ENCODE data around the gene TMEM139. TPM values are rescaled to one million over a fixed set of nuclear protein-coding genes. Genes with fewer than 3 reads are reported as not detected.
"Not testable (repeated sequence)": the region's sequence is repeated elsewhere in the genome, so short reads cannot be mapped to it uniquely, and the experiment has no call there.

Gene TMEM139
- total and polyA plus RNA-seq, 4 donors, result 8.4 to 31.8 (median 19.5) TPM

- H3K27me3 ChIP-seq (ENCODE audit: control insufficient read depth in 3 of 3, insufficient read depth in 3 of 3, low read length in 2 of 3), result no peaks in the 10 kb centered on the region
- DNase-seq (peak; percentile 85 to 87 (median 85)), ATAC-seq (ENCODE audit: insufficient read depth, low FRiP score) (peak; percentile 95)
- peaks cover 4 to 19% (median 11%) of the 10 kb centered on the region in 4 donors for H3K36me3 ChIP-seq (ENCODE audit: control insufficient read depth in 4 of 4, insufficient read depth in 4 of 4, low read length in 4 of 4)
- H3K4me1 ChIP-seq (ENCODE audit: control insufficient read depth in 5 of 5, insufficient read depth in 5 of 5, low read length in 5 of 5), result peaks cover 0 to 9% (median 4%) of the 10 kb centered on the region in 5 donors
- 1 to 2% methylated on average over 48 of the region's 48 CpGs for WGBS, 2 donors
- TF ChIP-seq CTCF (IDR thresholded peaks at IDR 0.05; ENCODE audit: control extremely low read depth, extremely low read depth), result no peak
- H3K27ac ChIP-seq (ENCODE audit: low read depth in 1 of 2, low read length in 1 of 2), result peak within 1 kb of the TSS; percentile 96 to 97
- peak within 1 kb of the TSS; percentile 51 to 78 for H3K9ac ChIP-seq (ENCODE audit: insufficient read depth in 1 of 2, low read length in 2 of 2)
- H3K9me3 ChIP-seq (ENCODE audit: control insufficient read depth in 4 of 4, insufficient read depth in 3 of 4, low read length in 3 of 4), result peaks cover 0 to 2% (median 0%) of the 10 kb centered on the region in 4 donors
- H3K4me3 ChIP-seq, result peak within 1 kb of the TSS; percentile 97
Measured at GRCh38 chr7:143263266-143264195, 21.2 kb upstream of the TMEM139 start, which contains the start of gene GSTK1. Gene GSTK1, plus strand, starts transcription at chr7:143263441. Its CDS starts 73 bp downstream, at chr7:143263514.

GRCh38 chr7:143264196-143264568, 20.6 kb upstream of the TMEM139 start:
- WGBS, 2 donors, result 54 to 58% methylated on average over 15 of the region's 15 CpGs
- not testable (repeated sequence) for ATAC-seq (ENCODE audit: insufficient read depth, low FRiP score); H3K9me3 ChIP-seq (ENCODE audit: control insufficient read depth in 4 of 4, insufficient read depth in 3 of 4, low read length in 3 of 4); DNase-seq; H3K4me1 ChIP-seq (ENCODE audit: control insufficient read depth in 5 of 5, insufficient read depth in 5 of 5, low read length in 5 of 5); H3K27me3 ChIP-seq (ENCODE audit: control insufficient read depth in 3 of 3, insufficient read depth in 3 of 3, low read length in 2 of 3)
- H3K4me3 ChIP-seq, result peak overlapping the region; percentile 97
- peaks cover 8 to 22% (median 16%) of the 10 kb centered on the region in 4 donors for H3K36me3 ChIP-seq (ENCODE audit: control insufficient read depth in 4 of 4, insufficient read depth in 4 of 4, low read length in 4 of 4)
- H3K27ac ChIP-seq (ENCODE audit: low read depth in 1 of 2, low read length in 1 of 2), result peak overlapping the region; percentile 96 to 97
- peak overlapping the region in 1 of 2 donors; percentile 51 for H3K9ac ChIP-seq (ENCODE audit: insufficient read depth in 1 of 2, low read length in 2 of 2)

GRCh38 chr7:143265017-143265693, 19.6 kb upstream of the TMEM139 start:
- H3K36me3 ChIP-seq (ENCODE audit: control insufficient read depth in 4 of 4, insufficient read depth in 4 of 4, low read length in 4 of 4), result peaks cover 11 to 22% (median 21%) of the 10 kb centered on the region in 4 donors
- H3K27ac ChIP-seq (ENCODE audit: low read depth in 1 of 2, low read length in 1 of 2), result peak overlapping the region in 1 of 2 donors; percentile 8
- no peak for DNase-seq
- H3K4me3 ChIP-seq, result no peak overlapping the region
- H3K4me1 ChIP-seq (ENCODE audit: control insufficient read depth in 5 of 5, insufficient read depth in 5 of 5, low read length in 5 of 5), result peaks cover 0 to 8% (median 4%) of the 10 kb centered on the region in 5 donors
- 76 to 79% methylated on average over 15 of the region's 15 CpGs for WGBS, 2 donors
- no peaks in the 10 kb centered on the region for H3K27me3 ChIP-seq (ENCODE audit: control insufficient read depth in 3 of 3, insufficient read depth in 3 of 3, low read length in 2 of 3)
- no peak for ATAC-seq (ENCODE audit: insufficient read depth, low FRiP score)
- no peak for TF ChIP-seq CTCF (IDR thresholded peaks at IDR 0.05; ENCODE audit: control extremely low read depth, extremely low read depth)
- H3K9me3 ChIP-seq (ENCODE audit: control insufficient read depth in 4 of 4, insufficient read depth in 3 of 4, low read length in 3 of 4), result peaks cover 0 to 2% (median 0%) of the 10 kb centered on the region in 4 donors
- no peak overlapping the region for H3K9ac ChIP-seq (ENCODE audit: insufficient read depth in 1 of 2, low read length in 2 of 2)

GRCh38 chr7:143269251-143269650, 15.5 kb upstream of the TMEM139 start:
- 53 to 83% methylated on average over 5 of the region's 5 CpGs for WGBS, 2 donors

More at GRCh38 chr7:143269251-143269650, 15.5 kb upstream of the TMEM139 start:
- H3K4me3 ChIP-seq, result no peak overlapping the region
- H3K9ac ChIP-seq (ENCODE audit: insufficient read depth in 1 of 2, low read length in 2 of 2), result no peak overlapping the region
- H3K36me3 ChIP-seq (ENCODE audit: control insufficient read depth in 4 of 4, insufficient read depth in 4 of 4, low read length in 4 of 4), result peaks cover 11 to 22% (median 21%) of the 10 kb centered on the region in 4 donors
- H3K9me3 ChIP-seq (ENCODE audit: control insufficient read depth in 4 of 4, insufficient read depth in 3 of 4, low read length in 3 of 4), result peaks cover 0 to 2% (median 0%) of the 10 kb centered on the region in 4 donors
- DNase-seq, result no peak
- no peaks in the 10 kb centered on the region for H3K27me3 ChIP-seq (ENCODE audit: control insufficient read depth in 3 of 3, insufficient read depth in 3 of 3, low read length in 2 of 3)
- TF ChIP-seq CTCF (IDR thresholded peaks at IDR 0.05; ENCODE audit: control extremely low read depth, extremely low read depth), result no peak
- ATAC-seq (ENCODE audit: insufficient read depth, low FRiP score), result no peak
- no peak overlapping the region for H3K27ac ChIP-seq (ENCODE audit: low read depth in 1 of 2, low read length in 1 of 2)
- H3K4me1 ChIP-seq (ENCODE audit: control insufficient read depth in 5 of 5, insufficient read depth in 5 of 5, low read length in 5 of 5), result peaks cover 0 to 5% (median 4%) of the 10 kb centered on the region in 5 donors
